ENCODE data around the gene TCIRG1.

TCIRG1 gene

DNA sequence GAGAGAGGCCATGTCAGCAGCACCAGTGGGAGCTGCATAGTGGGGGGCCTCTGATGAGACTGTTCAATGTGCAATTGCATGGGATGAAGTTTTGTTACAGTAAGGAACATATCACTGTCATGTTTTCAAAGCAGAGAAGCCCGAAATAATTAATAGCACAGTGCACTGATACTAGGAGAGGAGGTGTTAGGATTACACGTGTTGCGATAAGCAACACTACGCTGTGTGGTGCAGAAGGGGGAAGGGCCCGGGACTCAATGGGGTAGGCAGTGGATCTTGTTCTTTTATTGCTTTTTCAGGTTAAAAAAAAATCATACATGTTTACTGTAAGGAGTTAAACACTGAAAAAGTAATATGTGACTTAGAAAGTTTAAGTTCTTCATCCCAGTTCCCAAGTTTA lies 29.2 kb downstream of the TCIRG1 start:
- peaks cover 98% of the 10 kb centered on the region for H3K36me3 ChIP-seq (ENCODE audit: control insufficient read depth, insufficient read depth, low read length)

DNA sequence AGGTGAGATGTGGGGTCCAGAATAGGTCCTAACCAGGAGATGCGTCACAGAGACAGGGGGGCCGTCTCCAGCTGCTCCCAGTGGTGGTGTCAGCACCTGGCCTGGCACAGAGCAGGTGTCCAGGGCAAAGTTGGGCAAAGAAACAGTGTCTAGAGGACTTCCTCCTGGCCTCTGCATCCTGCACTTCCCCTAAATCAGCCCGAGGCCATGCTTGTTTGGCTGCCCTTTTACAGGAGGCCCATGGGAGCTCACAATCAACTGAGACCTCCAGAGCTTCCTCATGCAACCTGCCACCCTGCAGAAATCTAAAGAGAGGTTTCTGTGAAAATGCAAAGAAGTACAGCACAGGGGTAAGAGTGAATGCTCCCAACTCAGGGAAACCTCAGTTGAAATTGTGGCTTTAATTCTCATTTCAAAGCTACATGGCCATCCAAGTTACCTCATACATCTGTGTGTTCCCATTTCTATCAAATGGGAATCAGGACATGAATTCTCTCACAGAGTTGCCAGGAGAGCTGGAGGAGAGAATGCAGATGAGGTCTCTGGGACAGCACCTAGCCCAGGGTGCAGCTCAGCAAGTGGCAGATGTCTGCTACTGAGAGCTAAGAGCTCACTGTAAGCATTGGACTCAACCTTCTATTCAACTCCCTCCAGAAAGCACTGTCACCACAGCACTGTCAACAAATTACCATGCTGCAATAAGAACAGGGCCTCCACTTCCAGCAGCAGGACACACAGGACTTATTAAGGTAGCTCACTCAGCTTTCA lies 32.6 kb downstream of the TCIRG1 start:
- Histone ChIP-seq H3K4me1 (ENCODE audit: control insufficient read depth, insufficient read depth, low read length) (no peaks in the 10 kb centered on the region), H3K4me3 (ENCODE audit: low read depth, low read length) (no peak overlapping the region), H3K9ac (ENCODE audit: low read length) (no peak overlapping the region), H3K9me3 (ENCODE audit: control insufficient read depth, insufficient read depth, low read depth, low read length) (no peaks in the 10 kb centered on the region), H3K27ac (ENCODE audit: low read depth, low read length) (no peak overlapping the region), H3K36me3 (ENCODE audit: control insufficient read depth, insufficient read depth, low read length) (peaks cover 90% of the 10 kb centered on the region), H3K27me3 (ENCODE audit: control insufficient read depth, insufficient read depth, low read length) (no peaks in the 10 kb centered on the region)

More for the DNA sequence above, 29.2 kb downstream of the TCIRG1 start:
- Histone ChIP-seq H3K27me3 (ENCODE audit: control insufficient read depth, insufficient read depth, low read length) (no peaks in the 10 kb centered on the region), H3K27ac (ENCODE audit: low read depth, low read length) (no peak overlapping the region), H3K9ac (ENCODE audit: low read length) (no peak overlapping the region), H3K9me3 (ENCODE audit: control insufficient read depth, insufficient read depth, low read depth, low read length) (no peaks in the 10 kb centered on the region), H3K4me1 (ENCODE audit: control insufficient read depth, insufficient read depth, low read length) (no peaks in the 10 kb centered on the region), H3K4me3 (ENCODE audit: low read depth, low read length) (no peak overlapping the region)

DNA sequence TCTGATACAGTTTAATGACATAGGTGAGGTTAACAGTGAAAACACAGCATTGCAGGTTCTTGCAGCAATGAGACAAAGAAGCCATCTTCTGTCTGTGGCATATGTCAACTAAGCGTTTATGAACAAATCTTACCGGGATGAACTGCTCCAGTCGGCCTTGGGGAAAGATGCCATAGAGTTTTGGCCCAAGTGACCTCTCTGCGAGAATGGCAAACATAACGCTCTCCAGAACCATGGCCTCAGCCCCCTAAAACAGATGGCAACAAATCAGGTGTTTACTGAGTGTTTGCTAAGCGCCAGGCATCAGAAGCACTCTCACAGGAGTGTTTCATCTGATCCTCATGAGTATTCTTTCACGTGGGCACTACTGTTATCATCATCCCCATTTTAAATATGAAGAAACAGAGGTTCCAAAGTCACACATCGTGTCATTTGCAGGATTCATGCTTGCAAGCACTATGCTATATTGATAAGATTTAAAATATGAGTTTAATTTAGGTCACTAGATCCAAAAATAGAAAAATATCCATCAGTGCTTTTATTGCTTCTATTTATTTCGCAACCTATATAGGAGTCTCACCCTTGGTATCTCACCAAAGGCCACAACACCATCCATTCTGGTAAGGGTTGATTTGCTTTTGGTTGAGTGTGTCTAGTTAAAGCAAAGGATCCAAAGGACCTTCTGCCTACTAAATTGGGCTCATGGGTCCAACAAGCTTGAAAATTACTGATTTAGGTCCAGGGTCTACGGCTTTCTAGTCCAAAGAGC lies 35.9 kb downstream of the TCIRG1 start:
- H3K4me1 ChIP-seq (ENCODE audit: control insufficient read depth, insufficient read depth, low read length), result no peaks in the 10 kb centered on the region
- no peaks in the 10 kb centered on the region for H3K27me3 ChIP-seq (ENCODE audit: control insufficient read depth, insufficient read depth, low read length)
- H3K9me3 ChIP-seq (ENCODE audit: control insufficient read depth, insufficient read depth, low read depth, low read length), result no peaks in the 10 kb centered on the region
- H3K27ac ChIP-seq (ENCODE audit: low read depth, low read length), result no peak overlapping the region
- H3K9ac ChIP-seq (ENCODE audit: low read length), result no peak overlapping the region
- H3K4me3 ChIP-seq (ENCODE audit: low read depth, low read length), result no peak overlapping the region
- H3K36me3 ChIP-seq (ENCODE audit: control insufficient read depth, insufficient read depth, low read length), result peaks cover 83% of the 10 kb centered on the region

DNA sequence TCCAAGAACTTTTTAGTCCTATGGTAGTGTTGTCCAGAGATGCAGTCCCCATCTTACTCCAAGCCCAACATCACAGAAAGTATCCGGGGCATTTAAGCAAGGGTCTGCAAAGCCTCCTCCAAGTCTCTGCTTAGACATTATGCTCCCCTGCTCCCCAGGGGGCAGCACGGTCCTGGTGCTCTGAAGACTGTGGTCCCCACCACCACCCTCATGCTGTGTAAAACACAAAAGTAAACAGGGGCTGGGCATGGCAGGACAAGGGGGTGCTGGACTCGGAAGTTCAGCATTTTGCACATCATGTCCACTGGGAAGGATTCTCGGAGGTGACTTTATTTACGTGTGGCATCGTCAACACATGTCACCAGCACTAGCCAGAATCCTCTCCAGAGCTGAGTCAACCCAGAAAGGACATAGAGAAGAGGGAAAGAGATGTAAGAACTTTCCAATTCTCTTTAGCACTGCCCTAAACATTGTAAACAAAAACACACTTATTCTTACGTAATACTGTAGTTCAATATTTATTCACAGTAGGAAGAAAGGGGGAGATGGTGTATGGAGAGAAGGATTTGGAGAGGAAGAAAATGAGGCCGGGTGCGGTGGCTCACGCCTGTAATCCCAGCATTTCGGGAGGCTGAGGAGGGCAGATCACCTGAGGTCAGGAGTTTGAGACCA lies 37.7 kb downstream of the TCIRG1 start:
- 0 out of 2 replicates have a peak overlapping the region, but pooled peaks have one; percentile 16 for H3K27ac ChIP-seq (ENCODE audit: low read depth, low read length)
- H3K4me1 ChIP-seq (ENCODE audit: control insufficient read depth, insufficient read depth, low read length), result no peaks in the 10 kb centered on the region
- H3K9ac ChIP-seq (ENCODE audit: low read length), result no peak overlapping the region
- H3K36me3 ChIP-seq (ENCODE audit: control insufficient read depth, insufficient read depth, low read length), result peaks cover 82% of the 10 kb centered on the region
- H3K4me3 ChIP-seq (ENCODE audit: low read depth, low read length), result no peak overlapping the region
- no peaks in the 10 kb centered on the region for H3K9me3 ChIP-seq (ENCODE audit: control insufficient read depth, insufficient read depth, low read depth, low read length)
- no peaks in the 10 kb centered on the region for H3K27me3 ChIP-seq (ENCODE audit: control insufficient read depth, insufficient read depth, low read length)

DNA sequence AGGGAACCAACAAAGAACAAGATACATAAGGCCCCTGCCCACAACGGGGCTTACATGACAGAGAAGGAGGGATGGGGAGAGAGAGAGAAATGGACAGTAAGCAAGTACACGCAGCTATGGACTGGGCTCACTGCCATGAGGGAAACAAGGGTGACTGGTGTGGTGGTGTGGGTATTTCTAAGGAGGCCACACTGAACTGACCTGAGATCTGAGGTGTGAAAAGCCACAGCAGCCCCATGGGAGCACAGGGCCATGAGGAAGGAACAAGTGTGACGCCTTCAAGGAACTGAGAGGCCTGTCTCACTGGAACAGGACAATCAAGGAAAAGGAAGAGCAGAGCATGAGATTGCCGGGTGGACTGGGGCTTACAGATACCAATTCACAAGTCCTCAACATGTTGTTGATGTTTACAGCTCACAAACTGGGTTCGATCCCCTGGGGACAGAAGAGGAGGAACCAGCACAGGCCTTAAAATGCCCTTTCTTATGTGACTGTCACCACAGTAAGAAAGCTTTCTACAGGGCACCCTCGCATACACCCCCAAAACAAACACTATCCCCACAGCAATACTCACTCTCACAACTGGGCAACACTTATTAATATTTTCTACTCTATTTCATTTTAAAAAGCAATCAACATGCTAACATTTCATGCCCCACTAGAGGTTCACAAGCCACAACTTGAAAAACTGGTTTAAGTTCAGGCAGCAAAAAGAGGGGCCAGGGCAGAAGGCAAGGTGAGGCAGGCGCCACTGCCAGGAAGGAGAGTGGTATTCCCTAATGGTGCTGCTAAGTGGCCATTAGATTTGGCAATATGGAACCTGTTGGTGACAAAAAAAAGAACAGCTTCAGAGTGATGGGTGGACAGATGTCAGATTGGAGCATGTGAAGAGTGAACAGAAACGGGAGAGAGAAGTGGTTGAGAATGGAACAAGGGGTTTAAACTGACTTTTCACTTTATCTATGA lies 39.1 kb downstream of the TCIRG1 start:
- peaks cover 74% of the 10 kb centered on the region for H3K36me3 ChIP-seq (ENCODE audit: control insufficient read depth, insufficient read depth, low read length)
- H3K27ac ChIP-seq (ENCODE audit: low read depth, low read length), result no peak overlapping the region
- no peak overlapping the region for H3K9ac ChIP-seq (ENCODE audit: low read length)
- no peaks in the 10 kb centered on the region for H3K27me3 ChIP-seq (ENCODE audit: control insufficient read depth, insufficient read depth, low read length)
- no peaks in the 10 kb centered on the region for H3K4me1 ChIP-seq (ENCODE audit: control insufficient read depth, insufficient read depth, low read length)
- no peaks in the 10 kb centered on the region for H3K9me3 ChIP-seq (ENCODE audit: control insufficient read depth, insufficient read depth, low read depth, low read length)
- no peak overlapping the region for H3K4me3 ChIP-seq (ENCODE audit: low read depth, low read length)

- no peak overlapping the region for H3K9ac ChIP-seq (ENCODE audit: low read length)
- H3K27me3 ChIP-seq (ENCODE audit: control insufficient read depth, insufficient read depth, low read length), result no peaks in the 10 kb centered on the region
- no peaks in the 10 kb centered on the region for H3K4me1 ChIP-seq (ENCODE audit: control insufficient read depth, insufficient read depth, low read length)
- H3K36me3 ChIP-seq (ENCODE audit: control insufficient read depth, insufficient read depth, low read length), result peaks cover 54% of the 10 kb centered on the region
- H3K4me3 ChIP-seq (ENCODE audit: low read depth, low read length), result no peak overlapping the region
- no peaks in the 10 kb centered on the region for H3K9me3 ChIP-seq (ENCODE audit: control insufficient read depth, insufficient read depth, low read depth, low read length)
- no peak overlapping the region for H3K27ac ChIP-seq (ENCODE audit: low read depth, low read length)
Observed at GRCh38 chr11:68080860-68081259, 42.0 kb downstream of the TCIRG1 start.

DNA sequence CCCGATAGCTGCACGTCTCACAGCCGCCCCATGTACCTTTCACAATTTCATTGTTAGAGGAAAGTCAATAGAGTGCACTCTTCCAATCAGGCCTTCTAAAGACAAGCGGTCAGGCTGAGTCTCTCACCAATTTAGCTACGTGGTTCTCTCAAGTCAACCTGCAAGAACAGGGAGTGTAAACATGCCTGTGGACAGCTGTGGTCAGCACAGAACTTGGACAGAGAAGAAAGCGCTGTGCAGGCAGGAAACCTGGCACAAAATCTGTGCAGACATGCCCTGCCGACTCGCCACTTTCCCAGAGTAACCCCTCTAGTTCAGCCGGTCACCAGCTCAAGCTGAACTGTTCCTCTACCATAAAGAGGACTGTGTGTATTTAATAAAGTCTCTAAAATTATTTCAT lies 42.9 kb downstream of the TCIRG1 start:
- Histone ChIP-seq H3K36me3 (ENCODE audit: control insufficient read depth, insufficient read depth, low read length) (peaks cover 50% of the 10 kb centered on the region), H3K9me3 (ENCODE audit: control insufficient read depth, insufficient read depth, low read depth, low read length) (no peaks in the 10 kb centered on the region), H3K27ac (ENCODE audit: low read depth, low read length) (no peak overlapping the region), H3K4me3 (ENCODE audit: low read depth, low read length) (no peak overlapping the region), H3K4me1 (ENCODE audit: control insufficient read depth, insufficient read depth, low read length) (no peaks in the 10 kb centered on the region), H3K27me3 (ENCODE audit: control insufficient read depth, insufficient read depth, low read length) (no peaks in the 10 kb centered on the region), H3K9ac (ENCODE audit: low read length) (no peak overlapping the region)

GRCh38 chr11:68082481-68082880 lies 43.7 kb downstream of the TCIRG1 start:
- H3K9me3 ChIP-seq (ENCODE audit: control insufficient read depth, insufficient read depth, low read depth, low read length), result no peaks in the 10 kb centered on the region
- H3K36me3 ChIP-seq (ENCODE audit: control insufficient read depth, insufficient read depth, low read length), result peaks cover 44% of the 10 kb centered on the region
- H3K27ac ChIP-seq (ENCODE audit: low read depth, low read length), result no peak overlapping the region
- no peaks in the 10 kb centered on the region for H3K27me3 ChIP-seq (ENCODE audit: control insufficient read depth, insufficient read depth, low read length)
- H3K9ac ChIP-seq (ENCODE audit: low read length), result no peak overlapping the region
- no peak overlapping the region for H3K4me3 ChIP-seq (ENCODE audit: low read depth, low read length)
- no peaks in the 10 kb centered on the region for H3K4me1 ChIP-seq (ENCODE audit: control insufficient read depth, insufficient read depth, low read length)

DNA sequence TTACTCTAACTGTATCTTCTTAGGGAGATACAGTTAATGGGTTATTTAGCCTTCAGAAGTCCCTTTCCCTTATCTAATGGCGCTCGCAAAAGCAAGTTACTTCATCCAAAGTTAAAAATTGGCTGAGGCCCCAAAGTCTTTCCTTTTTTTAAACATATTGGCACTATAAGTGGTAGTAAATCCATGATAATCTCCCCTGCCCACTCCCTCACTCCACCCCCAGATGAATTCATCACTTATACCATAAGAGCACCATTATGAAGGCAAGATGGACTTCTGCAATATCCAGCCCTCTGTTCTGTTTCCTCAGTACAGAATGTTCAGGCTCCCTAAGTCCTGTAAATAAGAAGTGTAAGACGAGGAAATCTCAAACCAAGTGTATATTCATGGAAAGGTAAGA lies 44.7 kb downstream of the TCIRG1 start:
- H3K27ac ChIP-seq (ENCODE audit: low read depth, low read length), result no peak overlapping the region
- H3K4me1 ChIP-seq (ENCODE audit: control insufficient read depth, insufficient read depth, low read length), result no peaks in the 10 kb centered on the region
- H3K36me3 ChIP-seq (ENCODE audit: control insufficient read depth, insufficient read depth, low read length), result peaks cover 34% of the 10 kb centered on the region
- no peak overlapping the region for H3K9ac ChIP-seq (ENCODE audit: low read length)
- H3K27me3 ChIP-seq (ENCODE audit: control insufficient read depth, insufficient read depth, low read length), result no peaks in the 10 kb centered on the region
- no peak overlapping the region for H3K4me3 ChIP-seq (ENCODE audit: low read depth, low read length)
- H3K9me3 ChIP-seq (ENCODE audit: control insufficient read depth, insufficient read depth, low read depth, low read length), result no peaks in the 10 kb centered on the region

- H3K9ac ChIP-seq (ENCODE audit: low read length), result no peak overlapping the region
- no peaks in the 10 kb centered on the region for H3K27me3 ChIP-seq (ENCODE audit: control insufficient read depth, insufficient read depth, low read length)
- H3K36me3 ChIP-seq (ENCODE audit: control insufficient read depth, insufficient read depth, low read length), result peaks cover 10% of the 10 kb centered on the region
- no peak overlapping the region for H3K4me3 ChIP-seq (ENCODE audit: low read depth, low read length)
- no peaks in the 10 kb centered on the region for H3K9me3 ChIP-seq (ENCODE audit: control insufficient read depth, insufficient read depth, low read depth, low read length)
- H3K4me1 ChIP-seq (ENCODE audit: control insufficient read depth, insufficient read depth, low read length), result no peaks in the 10 kb centered on the region
- H3K27ac ChIP-seq (ENCODE audit: low read depth, low read length), result no peak overlapping the region
Observed at GRCh38 chr11:68089679-68090078, 50.9 kb downstream of the TCIRG1 start.
